ENCODE data around the gene BANF2. TPM values are rescaled to one million over a fixed set of nuclear protein-coding genes. Genes with fewer than 3 reads are reported as not detected.

The BANF2 gene
- polyA plus RNA-seq, 1 donor from 2014 or later, result not detected

GRCh38 chr20:17652411-17652810, 47.4 kb upstream of the BANF2 start:
- Histone ChIP-seq H3K27ac (ENCODE audit: low read length) (no peak overlapping the region), H2AFZ (ENCODE audit: low read depth, low read length) (no peak overlapping the region), H3K36me3 (ENCODE audit: insufficient read depth, low read length) (no peaks in the 10 kb centered on the region), H3K9ac (ENCODE audit: low read length) (no peak overlapping the region), H3K4me3 (ENCODE audit: low read length) (no peak overlapping the region), H3K9me3 (ENCODE audit: low read length) (no peaks in the 10 kb centered on the region), H3K79me2 (replicated peaks; ENCODE audit: insufficient read depth, low read length) (no peaks in the 10 kb centered on the region), H3F3A (ENCODE audit: insufficient read depth, low read length, poor library complexity, severe bottlenecking) (no peaks in the 10 kb centered on the region), H3K9me2 (ENCODE audit: insufficient read depth, low read length) (no peaks in the 10 kb centered on the region), H4K20me1 (ENCODE audit: insufficient read depth) (no peaks in the 10 kb centered on the region), H3K4me2 (ENCODE audit: low read length) (no peak overlapping the region), H3K27me3 (ENCODE audit: insufficient read depth, low read depth, low read length) (no peaks in the 10 kb centered on the region)
- TF ChIP-seq EZH2 (IDR thresholded peaks at IDR 0.05; ENCODE audit: borderline replicate concordance, insufficient read depth, low read length, poor library complexity, severe bottlenecking), result no peak
- TF ChIP-seq SMC3 (conservative IDR thresholded peaks at IDR 0.05; ENCODE audit: poor library complexity), result no peak
- no peak for TF ChIP-seq MXI1 (conservative IDR thresholded peaks at IDR 0.05; ENCODE audit: poor library complexity, severe bottlenecking)
- no peak for TF ChIP-seq EP300 (conservative IDR thresholded peaks at IDR 0.05; ENCODE audit: poor library complexity, severe bottlenecking)
- no peak for TF ChIP-seq REST (IDR thresholded peaks at IDR 0.05; ENCODE audit: borderline replicate concordance)
- no peak for TF ChIP-seq TAF1 (IDR thresholded peaks at IDR 0.05; ENCODE audit: low read depth)

DNA sequence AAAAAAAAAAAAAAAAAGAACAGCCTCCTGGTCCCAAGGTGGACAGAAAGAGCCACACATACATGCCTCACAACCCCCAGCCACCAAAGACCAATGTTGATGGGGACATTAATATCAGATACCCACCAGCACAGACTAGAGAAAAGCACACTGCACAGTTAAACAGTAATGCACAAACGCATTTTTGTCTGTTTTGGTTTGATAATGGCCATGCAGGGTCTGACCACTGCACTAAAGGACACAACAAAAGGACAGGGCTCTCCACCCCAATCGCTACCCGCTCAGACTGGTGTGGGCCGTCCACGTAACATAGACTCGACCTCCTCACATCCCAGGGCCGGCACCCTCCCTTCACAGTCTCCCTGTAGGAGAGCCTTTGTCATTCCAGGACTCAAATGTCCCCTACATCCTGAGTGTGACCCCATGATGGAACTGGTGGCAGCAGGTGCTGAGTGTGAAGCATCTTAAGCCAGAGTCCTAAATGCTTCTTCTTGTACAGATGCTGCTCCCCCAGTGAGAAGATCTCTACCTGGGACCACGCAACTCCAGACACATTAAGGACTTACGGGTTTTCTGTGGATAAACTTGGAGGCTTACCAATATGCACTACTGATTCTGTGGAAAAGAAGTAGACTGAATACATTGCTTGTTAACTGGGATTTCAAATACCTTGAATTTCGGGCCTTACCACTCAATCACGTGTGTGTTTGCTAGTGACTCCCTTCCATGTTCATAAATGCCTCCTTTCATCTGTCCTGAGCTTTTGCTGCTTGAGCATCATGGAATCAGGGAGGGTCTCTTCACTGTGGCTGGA, 45.7 kb upstream of the BANF2 start:
- no peaks in the 10 kb centered on the region for H3K79me2 ChIP-seq (replicated peaks; ENCODE audit: insufficient read depth, low read length)
- no peak overlapping the region for H3K4me3 ChIP-seq (ENCODE audit: low read length)
- H3K9me2 ChIP-seq (ENCODE audit: insufficient read depth, low read length), result no peaks in the 10 kb centered on the region
- no peak overlapping the region for H3K9ac ChIP-seq (ENCODE audit: low read length)
- H3F3A ChIP-seq (ENCODE audit: insufficient read depth, low read length, poor library complexity, severe bottlenecking), result no peaks in the 10 kb centered on the region
- no peak overlapping the region for H3K4me2 ChIP-seq (ENCODE audit: low read length)
- H3K27me3 ChIP-seq (ENCODE audit: insufficient read depth, low read depth, low read length), result no peaks in the 10 kb centered on the region
- no peak for TF ChIP-seq RAD21 (conservative IDR thresholded peaks at IDR 0.05)
- TF ChIP-seq TAF1 (IDR thresholded peaks at IDR 0.05; ENCODE audit: low read depth), result no peak
- TF ChIP-seq EZH2 (IDR thresholded peaks at IDR 0.05; ENCODE audit: borderline replicate concordance, insufficient read depth, low read length, poor library complexity, severe bottlenecking), result no peak
- TF ChIP-seq, protein P1, sequence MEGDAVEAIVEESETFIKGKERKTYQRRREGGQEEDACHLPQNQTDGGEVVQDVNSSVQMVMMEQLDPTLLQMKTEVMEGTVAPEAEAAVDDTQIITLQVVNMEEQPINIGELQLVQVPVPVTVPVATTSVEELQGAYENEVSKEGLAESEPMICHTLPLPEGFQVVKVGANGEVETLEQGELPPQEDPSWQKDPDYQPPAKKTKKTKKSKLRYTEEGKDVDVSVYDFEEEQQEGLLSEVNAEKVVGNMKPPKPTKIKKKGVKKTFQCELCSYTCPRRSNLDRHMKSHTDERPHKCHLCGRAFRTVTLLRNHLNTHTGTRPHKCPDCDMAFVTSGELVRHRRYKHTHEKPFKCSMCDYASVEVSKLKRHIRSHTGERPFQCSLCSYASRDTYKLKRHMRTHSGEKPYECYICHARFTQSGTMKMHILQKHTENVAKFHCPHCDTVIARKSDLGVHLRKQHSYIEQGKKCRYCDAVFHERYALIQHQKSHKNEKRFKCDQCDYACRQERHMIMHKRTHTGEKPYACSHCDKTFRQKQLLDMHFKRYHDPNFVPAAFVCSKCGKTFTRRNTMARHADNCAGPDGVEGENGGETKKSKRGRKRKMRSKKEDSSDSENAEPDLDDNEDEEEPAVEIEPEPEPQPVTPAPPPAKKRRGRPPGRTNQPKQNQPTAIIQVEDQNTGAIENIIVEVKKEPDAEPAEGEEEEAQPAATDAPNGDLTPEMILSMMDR (IDR thresholded peaks at IDR 0.05; ENCODE audit: poor library complexity, severe bottlenecking), result no peak
- no peak for TF ChIP-seq EP300 (conservative IDR thresholded peaks at IDR 0.05; ENCODE audit: poor library complexity, severe bottlenecking)
- no peak for TF ChIP-seq POLR2AphosphoS5 (IDR thresholded peaks at IDR 0.05)
- no peak for TF ChIP-seq MXI1 (conservative IDR thresholded peaks at IDR 0.05; ENCODE audit: poor library complexity, severe bottlenecking)
- no peak for TF ChIP-seq REST (IDR thresholded peaks at IDR 0.05; ENCODE audit: borderline replicate concordance)
- TF ChIP-seq SMC3 (conservative IDR thresholded peaks at IDR 0.05; ENCODE audit: poor library complexity), result no peak
- no peaks in the 10 kb centered on the region for H3K9me3 ChIP-seq (ENCODE audit: low read length)
- H2AFZ ChIP-seq (ENCODE audit: low read depth, low read length), result no peak overlapping the region
- no peaks in the 10 kb centered on the region for H4K20me1 ChIP-seq (ENCODE audit: insufficient read depth)
- H3K36me3 ChIP-seq (ENCODE audit: insufficient read depth, low read length), result no peaks in the 10 kb centered on the region
- H3K27ac ChIP-seq (ENCODE audit: low read length), result no peak overlapping the region

Measured in neural cell (in vitro differentiated cells).